Measurements from ENCODE around the gene ALKAL2. TPM values are rescaled to one million over a fixed set of nuclear protein-coding genes. Genes with fewer than 3 reads are reported as not detected.

The ALKAL2 gene
- total RNA-seq, 4 donors from 2014 or later = 4.8 TPM; not detected in 3

- intact Hi-C loops (cut with DNase I) = no loop called here
These were observed 30.5 kb downstream of the ALKAL2 start for GRCh38 chr2:257429-257828.

GRCh38 chr2:256094-256493 lies 31.8 kb downstream of the ALKAL2 start:
- Histone ChIP-seq H3K4me1 (peaks cover 0 to 17% (median 3%) of the 10 kb centered on the region in 3 donors), H3K36me3 (peaks cover 0 to 29% (median 0%) of the 10 kb centered on the region in 3 donors), H3K27ac (no peak overlapping the region), H3K27me3 (no peaks in the 10 kb centered on the region), H3K9me3 (peaks cover 0 to 9% (median 0%) of the 10 kb centered on the region in 3 donors), H3K4me3 (no peak overlapping the region)
- no peak for DNase-seq
- TF ChIP-seq CTCF (IDR thresholded peaks at IDR 0.05) (no peak), POLR2A (IDR thresholded peaks at IDR 0.05) (no peak)
- intact Hi-C loops (cut with DNase I) = no loop called here
- 40 to 80% methylated on average over 3 of the region's 3 CpGs for WGBS, 2 donors

More at GRCh38 chr2:257429-257828, 30.5 kb downstream of the ALKAL2 start:
- peaks cover 0 to 15% (median 0%) of the 10 kb centered on the region in 3 donors for H3K36me3 ChIP-seq
- no peak for DNase-seq
- no peak overlapping the region for H3K27ac ChIP-seq
- WGBS, 2 donors = 84 to 87% methylated on average over 3 of the region's 3 CpGs
- peaks cover 0 to 28% (median 3%) of the 10 kb centered on the region in 3 donors for H3K4me1 ChIP-seq
- H3K9me3 ChIP-seq = peaks cover 0 to 9% (median 0%) of the 10 kb centered on the region in 3 donors
- TF ChIP-seq CTCF (IDR thresholded peaks at IDR 0.05) = no peak
- no peak for TF ChIP-seq POLR2A (IDR thresholded peaks at IDR 0.05)
- H3K4me3 ChIP-seq = no peak overlapping the region
- H3K27me3 ChIP-seq = no peaks in the 10 kb centered on the region

- Histone ChIP-seq H3K27ac (no peak overlapping the region), H3K4me3 (no peak overlapping the region), H3K9me3 (peaks cover 0 to 9% (median 0%) of the 10 kb centered on the region in 3 donors), H3K27me3 (no peaks in the 10 kb centered on the region), H3K4me1 (peaks cover 0 to 8% (median 3%) of the 10 kb centered on the region in 3 donors), H3K36me3 (peaks cover 0 to 36% (median 0%) of the 10 kb centered on the region in 3 donors)
- TF ChIP-seq POLR2A (IDR thresholded peaks at IDR 0.05) (no peak), CTCF (IDR thresholded peaks at IDR 0.05) (no peak)
- 100% methylated on average over 2 of the region's 2 CpGs for WGBS, 2 donors
- DNase-seq = no peak
- intact Hi-C loops (cut with DNase I) = no loop called here
These were observed 32.7 kb downstream of the ALKAL2 start for GRCh38 chr2:255195-255594.

GRCh38 chr2:254241-254640 lies 33.6 kb downstream of the ALKAL2 start:
- H3K4me1 ChIP-seq = peaks cover 0 to 6% (median 3%) of the 10 kb centered on the region in 3 donors
- DNase-seq = no peak
- TF ChIP-seq POLR2A (IDR thresholded peaks at IDR 0.05) (no peak), CTCF (IDR thresholded peaks at IDR 0.05) (no peak)
- H3K4me3 ChIP-seq = no peak overlapping the region
- intact Hi-C loops (cut with DNase I) = no loop called here
- 40 to 41% methylated on average over 7 of the region's 7 CpGs for WGBS, 2 donors
- peaks cover 0 to 44% (median 0%) of the 10 kb centered on the region in 3 donors for H3K36me3 ChIP-seq
- no peaks in the 10 kb centered on the region for H3K27me3 ChIP-seq
- no peak overlapping the region for H3K27ac ChIP-seq
- peaks cover 0 to 9% (median 0%) of the 10 kb centered on the region in 3 donors for H3K9me3 ChIP-seq

- Histone ChIP-seq H3K4me3 (no peak overlapping the region), H3K27me3 (no peaks in the 10 kb centered on the region), H3K27ac (no peak overlapping the region), H3K4me1 (peaks cover 0 to 6% (median 3%) of the 10 kb centered on the region in 3 donors), H3K36me3 (peaks cover 0 to 46% (median 0%) of the 10 kb centered on the region in 3 donors), H3K9me3 (peaks cover 0 to 9% (median 0%) of the 10 kb centered on the region in 3 donors)
- no peak for TF ChIP-seq POLR2A (IDR thresholded peaks at IDR 0.05)
- TF ChIP-seq CTCF (IDR thresholded peaks at IDR 0.05) = no peak
- DNase-seq = no peak
- intact Hi-C loops (cut with DNase I) = no loop called here
- 82 to 92% methylated on average over 8 of the region's 8 CpGs for WGBS, 2 donors
These were observed 34.7 kb downstream of the ALKAL2 start for GRCh38 chr2:253202-253638.
